Nucleus accumbens (tissue), 56 donors: ENCODE data around the gene FKBP15.
"Not testable (repeated sequence)": the region's sequence is repeated elsewhere in the genome, so short reads cannot be mapped to it uniquely, and the experiment has no call there.

Experiments
- DNase-seq, 56 donors: peaks; one replicate each; lab custom pipeline; 2025; lab: John Stamatoyannopoulos, UW

The FKBP15 gene

DNA sequence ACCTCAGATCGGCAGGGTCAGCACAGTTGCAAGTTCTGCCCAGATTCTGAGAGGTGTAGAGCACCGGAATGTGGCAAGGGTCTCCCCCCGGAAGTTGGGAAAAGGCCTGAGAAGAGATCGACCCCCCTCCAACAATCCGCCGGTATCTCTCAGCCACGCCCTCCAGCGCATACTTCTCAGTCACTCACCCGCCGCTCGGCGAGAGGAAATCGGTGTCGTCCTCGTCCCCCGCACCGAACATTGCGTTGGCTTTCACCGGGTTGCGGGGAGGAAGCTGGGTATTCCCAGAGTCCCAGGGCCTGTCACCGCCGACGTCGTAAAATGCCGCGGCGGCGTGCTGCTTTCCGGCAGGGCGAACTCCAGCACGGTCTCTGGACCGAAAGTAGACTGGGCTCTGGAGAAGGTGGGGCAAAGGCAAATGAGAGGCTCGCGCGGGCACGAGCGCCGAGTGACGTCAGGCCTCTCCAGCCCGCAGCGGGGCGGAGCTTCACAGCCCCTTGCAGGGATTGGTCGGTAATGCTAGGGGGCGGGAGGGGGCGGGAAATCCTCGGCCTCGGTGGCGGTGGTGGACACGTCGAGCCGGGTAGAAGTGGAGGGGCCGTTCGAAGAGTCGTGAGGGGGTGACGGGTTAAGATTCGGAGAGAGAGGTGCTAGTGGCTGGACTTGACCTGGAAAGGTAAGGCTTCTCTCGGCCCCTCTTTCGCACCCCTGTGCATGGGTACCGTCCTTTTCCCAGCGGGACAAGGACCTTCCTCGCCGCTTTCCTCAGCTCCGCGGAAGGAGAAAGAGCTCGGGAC is at the start of gene FKBP15, which contains the start of gene SLC31A1:
Gene FKBP15 (minus strand): TSS at position 275 of the 797 bp plus-strand sequence. CDS start 34 bp downstream, at position 241.
Gene SLC31A1 (plus strand): TSS at position 542 of the 797 bp plus-strand sequence. CDS start 34,605 bp downstream, outside the sequence.
- peak; percentile 89 to 99 (median 98) for DNase-seq

DNA sequence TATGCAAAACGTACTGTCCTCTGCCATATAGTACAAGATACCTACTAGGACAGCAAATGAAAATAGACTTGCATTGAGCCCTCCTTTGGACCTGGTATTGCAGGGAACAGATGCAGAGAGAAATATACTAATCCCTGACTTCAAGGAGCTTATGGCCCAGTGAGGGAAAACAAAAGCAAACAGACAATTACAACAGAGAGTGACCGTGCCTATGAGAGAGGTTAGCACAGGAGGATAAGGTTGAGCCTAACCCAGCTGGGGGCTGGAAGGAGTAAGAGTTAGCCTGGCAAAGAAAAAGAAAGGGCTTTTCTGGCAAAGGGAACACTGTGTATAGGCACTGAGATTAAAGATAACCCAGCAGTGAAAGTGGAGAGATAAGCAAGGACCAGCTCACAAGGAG is 48.8 kb upstream of the FKBP15 start:
- no peak for DNase-seq

DNA sequence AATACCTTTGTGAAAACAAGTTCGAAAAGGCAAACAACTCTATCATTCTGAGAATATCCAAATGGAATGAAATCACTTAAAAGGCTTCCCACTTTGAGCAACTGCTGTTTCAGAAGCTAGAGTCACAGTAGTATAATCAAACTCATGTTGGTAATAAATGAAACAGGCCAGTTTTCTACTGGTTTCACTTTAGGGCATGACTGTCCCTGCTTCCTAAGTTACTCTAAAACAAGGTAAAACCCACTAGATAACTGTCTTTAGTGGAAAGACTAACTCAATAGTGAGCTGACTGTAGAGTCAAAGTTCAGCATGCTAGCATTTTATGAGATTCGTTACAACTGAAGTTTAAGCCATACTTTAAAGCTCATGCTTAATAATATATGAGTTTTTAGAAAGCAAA is 48.3 kb upstream of the FKBP15 start:
- no peak for DNase-seq

- DNase-seq: no peak
Measured at GRCh38 chr9:113267911-113268566, 47.0 kb upstream of the FKBP15 start.

DNA sequence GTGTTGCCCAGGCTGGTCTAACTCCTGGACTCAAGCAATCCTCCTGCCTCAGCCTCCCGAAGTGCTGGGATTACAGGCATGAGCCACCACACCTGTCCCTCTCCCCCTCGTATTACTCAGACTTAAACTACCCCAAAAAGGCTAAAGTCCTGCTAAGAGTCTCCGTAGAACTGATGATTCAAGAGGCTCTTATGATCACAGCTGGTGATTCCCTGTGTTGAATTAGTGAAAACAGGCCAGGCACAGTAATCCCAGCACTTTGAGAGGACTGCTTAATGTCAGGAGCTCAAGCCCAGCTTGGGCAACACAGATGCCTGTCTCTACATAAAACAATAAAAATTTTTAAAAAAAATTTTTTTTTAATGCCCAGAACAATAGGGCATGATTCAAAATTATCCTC is 45.1 kb upstream of the FKBP15 start:
- no peak for DNase-seq

DNA sequence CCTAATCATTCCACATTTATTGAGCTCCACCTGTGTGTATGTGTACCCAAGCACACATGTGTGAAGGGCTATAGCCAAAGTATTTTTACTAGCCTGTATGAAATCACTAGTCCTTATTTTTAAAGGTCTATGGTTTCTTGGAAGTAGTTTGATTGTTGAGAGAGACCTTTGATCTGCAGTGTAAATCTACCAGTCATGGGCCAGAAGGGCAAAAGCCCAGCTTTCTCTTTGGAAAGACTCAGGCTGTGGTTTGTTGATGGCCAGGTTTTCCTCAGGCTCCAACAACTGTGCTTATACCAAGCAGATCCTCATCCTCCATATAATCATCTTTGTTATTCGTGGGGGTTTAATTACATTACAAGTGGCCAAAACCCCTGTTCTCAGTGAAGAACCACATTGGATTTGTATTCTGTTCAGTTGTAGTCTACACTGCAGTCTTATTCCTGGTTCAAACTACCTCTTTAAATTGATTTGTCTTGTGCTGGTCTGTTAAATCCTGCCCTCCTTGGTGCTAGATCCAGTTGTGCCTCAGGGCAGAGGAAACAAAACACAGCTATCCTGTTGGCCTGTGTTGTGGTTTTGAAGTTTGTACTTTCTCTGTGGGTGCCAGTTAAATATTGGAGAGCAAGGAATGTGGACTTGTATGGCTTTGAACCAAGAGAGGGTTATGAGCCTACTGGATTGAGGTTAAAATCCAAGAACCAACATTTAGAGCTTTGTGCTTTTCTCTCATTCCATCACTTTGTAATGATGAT is 41.0 kb upstream of the FKBP15 start:
- DNase-seq: no peak

DNA sequence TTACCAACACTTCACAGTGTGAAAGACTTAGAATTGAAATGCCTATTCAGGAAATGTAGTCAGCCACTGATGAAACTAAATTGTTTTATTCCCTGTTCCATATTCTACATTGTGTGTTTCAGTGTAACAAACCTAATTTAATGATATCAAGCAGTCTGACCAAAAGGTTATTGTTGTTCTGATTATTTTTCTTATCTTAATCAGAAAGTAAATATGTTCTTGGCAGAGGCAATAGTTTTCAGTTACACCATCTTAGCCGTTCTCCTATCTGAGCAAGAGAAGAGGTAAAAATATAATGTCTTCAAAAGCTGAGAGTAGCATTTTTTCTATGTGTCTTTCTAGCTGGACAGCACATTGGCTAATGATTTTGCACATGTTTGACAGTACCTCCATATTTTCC is 37.2 kb upstream of the FKBP15 start:
- DNase-seq: no peak

DNA sequence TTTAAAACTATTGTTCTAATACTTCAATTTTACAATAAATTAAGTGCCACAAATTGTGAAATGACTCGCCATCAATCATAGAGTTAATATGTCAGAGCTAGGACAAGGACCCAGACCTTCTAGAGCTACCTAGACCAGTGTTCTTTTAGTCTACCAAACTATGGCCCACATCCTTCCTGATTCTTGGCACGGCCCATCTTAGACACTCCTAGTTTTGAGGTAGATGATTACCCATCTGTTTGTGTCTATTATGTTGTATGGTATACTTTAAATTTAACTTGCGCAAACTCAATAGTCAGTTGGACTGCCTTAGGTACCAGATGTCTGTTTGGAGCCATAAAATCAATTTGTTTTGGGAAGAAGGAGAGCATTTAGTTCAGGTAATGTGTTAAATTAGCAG is 36.8 kb upstream of the FKBP15 start:
- no peak for DNase-seq

- DNase-seq: no peak
Measured at GRCh38 chr9:113255438-113255837, 34.4 kb upstream of the FKBP15 start.

- no peak for DNase-seq
Measured at GRCh38 chr9:113254991-113255390, 33.9 kb upstream of the FKBP15 start.

- no peak for DNase-seq
Measured at GRCh38 chr9:113250807-113251206, 29.7 kb upstream of the FKBP15 start.

- not testable (repeated sequence) for DNase-seq
Measured at GRCh38 chr9:113249661-113250060, 28.6 kb upstream of the FKBP15 start.

- no peak for DNase-seq
Measured at GRCh38 chr9:113247640-113248039, 26.6 kb upstream of the FKBP15 start.

- DNase-seq: no peak
Measured at GRCh38 chr9:113246928-113247327, 25.9 kb upstream of the FKBP15 start.

DNA sequence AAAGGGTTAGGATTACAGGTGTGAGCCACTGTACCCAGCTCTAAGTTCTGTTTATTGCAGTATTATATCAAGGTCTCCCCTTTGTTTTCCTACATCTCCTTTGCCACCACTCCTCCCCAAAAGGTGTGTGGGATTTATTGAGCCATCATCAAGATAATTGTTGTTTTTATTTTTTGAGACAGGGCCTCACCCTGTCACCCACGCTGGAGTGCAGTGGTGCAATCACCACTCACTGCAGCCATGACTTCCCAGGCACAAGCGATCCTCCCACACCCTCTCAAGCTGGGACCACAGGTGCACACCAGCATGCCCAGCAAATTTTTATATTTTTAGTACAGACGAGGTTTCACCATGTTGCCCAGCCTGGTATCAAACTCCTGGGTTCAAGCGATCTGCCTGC is 24.8 kb upstream of the FKBP15 start:
- DNase-seq: no peak

- no peak for DNase-seq
Measured at GRCh38 chr9:113244556-113244955, 23.5 kb upstream of the FKBP15 start.

DNA sequence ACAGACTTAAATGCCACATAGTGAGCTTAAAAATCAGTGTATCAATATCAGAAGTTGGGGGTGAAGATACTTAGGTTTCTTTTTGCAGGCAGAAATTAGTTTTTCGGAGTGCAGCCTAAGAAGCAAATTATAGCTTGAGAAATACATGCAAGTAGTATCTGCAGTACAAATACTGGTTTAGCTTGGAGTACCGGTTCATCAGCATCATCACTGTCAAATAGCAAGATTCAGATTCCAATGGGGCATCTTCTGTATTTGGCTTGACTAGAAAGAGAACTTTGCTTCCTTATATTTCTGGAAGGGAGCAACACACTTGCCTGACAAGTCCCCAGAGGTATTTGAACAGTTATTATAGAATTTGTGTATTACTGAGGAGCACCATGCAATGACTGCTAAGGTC is 20.1 kb upstream of the FKBP15 start:
- DNase-seq: no peak

DNA sequence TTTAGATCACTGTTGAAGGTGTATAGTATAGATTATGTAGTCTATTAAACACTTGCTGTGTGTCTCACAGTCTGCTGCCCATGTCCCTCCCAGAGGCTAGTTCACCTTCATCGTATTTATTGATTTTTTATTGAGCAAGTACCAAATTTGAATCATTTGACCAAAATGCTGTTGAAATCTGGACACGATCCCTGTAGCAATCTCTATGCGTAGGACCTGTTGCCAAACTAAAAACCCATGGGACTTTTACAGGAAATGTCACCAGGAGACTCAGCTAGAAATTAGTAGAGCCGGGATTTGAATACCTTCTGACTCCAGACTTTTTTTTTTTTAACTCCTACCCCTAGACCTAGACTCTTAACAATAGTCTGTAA is 17.8 kb upstream of the FKBP15 start:
- no peak for DNase-seq

GRCh38 chr9:113238202-113238858 is 17.3 kb upstream of the FKBP15 start:
- no peak for DNase-seq

DNA sequence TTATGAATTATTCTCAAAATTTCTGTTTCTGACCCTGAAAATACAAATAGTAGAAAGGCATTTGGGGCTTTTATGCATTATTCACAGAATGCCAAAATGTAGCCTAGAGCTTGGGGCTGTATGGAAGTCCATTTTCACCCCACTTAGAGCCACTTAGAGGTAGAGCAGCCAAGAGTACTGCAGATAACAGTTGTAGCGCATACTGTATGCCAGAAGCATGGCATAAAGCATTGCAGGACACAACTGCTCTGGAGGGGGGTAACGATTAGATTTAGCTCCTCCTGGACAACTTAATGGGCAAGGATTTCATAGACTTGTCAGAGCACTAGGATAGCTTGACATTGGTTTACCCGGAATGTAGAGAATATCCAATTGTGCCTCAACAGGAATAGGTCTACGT is 15.9 kb upstream of the FKBP15 start:
- DNase-seq: no peak
